WTC11 (cell line): ENCODE data around the gene FGD2. TPM values are rescaled to one million over a fixed set of nuclear protein-coding genes. Genes with fewer than 3 reads are reported as not detected.

Source experiments
- ATAC-seq: fragments of 200-7000 bp; cut with Tn5 transposase; 2 replicates; pipeline ENCODE4 v1.10.0; 2021; ENCODE audit warnings: mild to moderate bottlenecking, moderate library complexity
- CTCF ChIA-PET: fragments of 300-600 bp; sonication (Branson Sonifier 250); formaldehyde crosslinking; loops from one replicate; lab custom pipeline; 2021; ENCODE audit warnings: antibody characterized with exemption; lab: Charles Lee
- POLR2A ChIA-PET: fragments of 350-600 bp; sonication (Branson Sonifier 250); formaldehyde crosslinking; loops from one replicate; lab custom pipeline; 2021; ENCODE audit warnings: antibody characterized with exemption; lab: Charles Lee
- DNase-seq: peaks from one replicate; pipeline ENCODE4 v3.0.0; 2021; ENCODE audit warnings: low spot score
- H3K27ac Mint-ChIP-seq: 2 replicates; pipeline ENCODE4 v1.8.0; 2021; ENCODE audit warnings: mixed read lengths
- H3K27me3 Mint-ChIP-seq: 2 replicates; pipeline ENCODE4 v1.8.0; 2021; ENCODE audit warnings: low read depth, mild to moderate bottlenecking, moderate library complexity, mixed read lengths
- H3K36me3 Mint-ChIP-seq: 2 replicates; pipeline ENCODE4 v1.8.0; 2021; ENCODE audit warnings: mixed read lengths
- H3K4me1 Mint-ChIP-seq: 2 replicates; pipeline ENCODE4 v1.8.0; 2022; ENCODE audit warnings: mixed read lengths
- H3K4me3 Mint-ChIP-seq: 2 replicates; pipeline ENCODE4 v1.8.0; 2021; ENCODE audit warnings: mild to moderate bottlenecking, moderate library complexity, mixed read lengths
- H3K9me3 Mint-ChIP-seq: 2 replicates; pipeline ENCODE4 v1.8.0; 2021; ENCODE audit warnings: mixed read lengths
- ATF6 ChIP-seq: sonication (generic); formaldehyde crosslinking; IDR thresholded peaks from 2 replicates; pipeline ENCODE4 v1.8.1; 2023; ENCODE audit warnings: mild to moderate bottlenecking, missing genetic modification reagents
- CREB1 ChIP-seq: sonication (generic); formaldehyde crosslinking; IDR thresholded peaks from 2 replicates; pipeline ENCODE4 v1.8.0; 2023; ENCODE audit warnings: mild to moderate bottlenecking, missing genetic modification reagents
- CTCF ChIP-seq: fragments of 200-600 bp; IDR thresholded peaks from 2 replicates; pipeline ENCODE4 v1.8.0; 2022; ENCODE audit warnings: antibody characterized with exemption
- MLX ChIP-seq: sonication (generic); formaldehyde crosslinking; IDR thresholded peaks from 2 replicates; pipeline ENCODE4 v1.8.1; 2023; ENCODE audit warnings: mild to moderate bottlenecking, missing genetic modification reagents, moderate library complexity
- MXD4 ChIP-seq: fragments of 250-450 bp; sonication (Bioruptor Pico); IDR thresholded peaks from 2 replicates; pipeline ENCODE4 v1.8.0; 2021; ENCODE audit warnings: mild to moderate bottlenecking, moderate library complexity, borderline replicate concordance
- PRDM15 ChIP-seq: sonication (generic); formaldehyde crosslinking; IDR thresholded peaks from 2 replicates; pipeline ENCODE4 v1.8.0; 2022; ENCODE audit warnings: missing genetic modification reagents
- PRRX2 ChIP-seq: fragments of 250-450 bp; sonication (Bioruptor Pico); IDR thresholded peaks from 2 replicates; pipeline ENCODE4 v1.8.0; 2021; ENCODE audit warnings: mild to moderate bottlenecking
- SMAD3 ChIP-seq: sonication (generic); formaldehyde crosslinking; IDR thresholded peaks from 2 replicates; pipeline ENCODE4 v1.8.0; 2022; ENCODE audit warnings: missing genetic modification reagents, mild to moderate bottlenecking, borderline replicate concordance
- USF1 ChIP-seq: sonication (generic); formaldehyde crosslinking; IDR thresholded peaks from 2 replicates; pipeline ENCODE4 v1.8.0; 2022; ENCODE audit warnings: mild to moderate bottlenecking, missing genetic modification reagents
- ZNF138 ChIP-seq: sonication (generic); formaldehyde crosslinking; conservative IDR thresholded peaks from 2 replicates; pipeline ENCODE4 v1.8.1; 2022; ENCODE audit warnings: mild to moderate bottlenecking, moderate library complexity, missing genetic modification reagents
- ZNF396 ChIP-seq: fragments of 250-450 bp; sonication (Bioruptor Pico); IDR thresholded peaks from 2 replicates; pipeline ENCODE4 v1.8.0; 2021; ENCODE audit warnings: mild to moderate bottlenecking, moderate library complexity, borderline replicate concordance
- ZNF425 ChIP-seq: fragments of 250-450 bp; sonication (Bioruptor Pico); conservative IDR thresholded peaks from 2 replicates; pipeline ENCODE4 v1.9.0; 2021; ENCODE audit warnings: mild to moderate bottlenecking
- ZNF512 ChIP-seq: sonication (generic); formaldehyde crosslinking; IDR thresholded peaks from 2 replicates; pipeline ENCODE4 v1.8.1; 2022; ENCODE audit warnings: missing genetic modification reagents, borderline replicate concordance
- ZNF532 ChIP-seq: fragments of 250-450 bp; sonication (Bioruptor Pico); IDR thresholded peaks from 2 replicates; pipeline ENCODE4 v1.9.0; 2021; ENCODE audit warnings: mild to moderate bottlenecking, borderline replicate concordance
- ZSCAN18 ChIP-seq: fragments of 250-450 bp; sonication (Bioruptor Pico); IDR thresholded peaks from 2 replicates; pipeline ENCODE4 v2.1.2; 2022; ENCODE audit warnings: mild to moderate bottlenecking, moderate library complexity
- total RNA-seq: library from RNA; stranded (reverse); gene quantifications from 3 replicates; pipeline ENCODE4 v1.2.3, GENCODE V29; 2021

Gene FGD2
- total RNA-seq, 1 experiment from 2014 or later, result 0.31 TPM

- TF ChIP-seq ZNF532 (CRISPR knock-in tag), result no peak
These were observed 49.6 kb upstream of the FGD2 start (continued) for GRCh38 chr6:36955671-36956445.

GRCh38 chr6:36956446-36956820, 49.0 kb upstream of the FGD2 start:
- Mint-ChIP-seq H3K27me3 (no peaks in the 10 kb centered on the region), H3K27ac (no peak overlapping the region), H3K36me3 (no peaks in the 10 kb centered on the region), H3K4me3 (no peak overlapping the region), H3K9me3 (no peaks in the 10 kb centered on the region), H3K4me1 (peaks cover 5% of the 10 kb centered on the region)
- POLR2A ChIA-PET, result no interaction called here
- DNase-seq (no peak), ATAC-seq (no peak)
- CTCF ChIA-PET, result interaction anchor here (0.6 to 1.8 kb wide), 6 partner anchors 62 to 254 kb away, joined by 3 to 11 read pairs (median 4); no protein-coding TSS in a partner anchor
- no peak for TF ChIP-seq MLX (CRISPR knock-in tag)
- no peak for TF ChIP-seq ATF6 (CRISPR knock-in tag)
- no peak for TF ChIP-seq USF1 (CRISPR knock-in tag)
- TF ChIP-seq SMAD3 (CRISPR knock-in tag), result no peak
- TF ChIP-seq CREB1 (CRISPR knock-in tag), result no peak
- TF ChIP-seq ZNF396 (CRISPR knock-in tag), result no peak
- no peak for TF ChIP-seq CTCF
- no peak for TF ChIP-seq ZNF425 (CRISPR knock-in tag)
- no peak for TF ChIP-seq ZNF138 (CRISPR knock-in tag)
- no peak for TF ChIP-seq PRRX2 (CRISPR knock-in tag)
- no peak for TF ChIP-seq ZSCAN18 (CRISPR knock-in tag)
- no peak for TF ChIP-seq MXD4 (CRISPR knock-in tag)
- no peak for TF ChIP-seq ZNF512 (CRISPR knock-in tag)
- no peak for TF ChIP-seq PRDM15 (CRISPR knock-in tag)
